AG08395 (cell line): ENCODE data around the gene ZNF473.

Source experiments
- DNase-seq: peaks from one replicate; pipeline ENCODE4 v3.0.0; 2012; ENCODE audit warnings: mixed read lengths, low spot score

ZNF473 gene

GRCh38 chr19:50003810-50004419 is 21.9 kb upstream of the ZNF473 start:
- DNase-seq, result peak; percentile 98

- no peak for DNase-seq
Measured at GRCh38 chr19:50005428-50005827, 20.4 kb upstream of the ZNF473 start.

- DNase-seq, result no peak
Measured at GRCh38 chr19:50007170-50007569, 18.6 kb upstream of the ZNF473 start.

GRCh38 chr19:50007947-50008346 is 17.9 kb upstream of the ZNF473 start:
- DNase-seq, result no peak

- DNase-seq, result no peak
Measured at GRCh38 chr19:50008532-50008931, 17.3 kb upstream of the ZNF473 start.

GRCh38 chr19:50016225-50016807 is 9.5 kb upstream of the ZNF473 start:
- DNase-seq, result no peak

- no peak for DNase-seq
Measured at GRCh38 chr19:50020481-50020880, 5.3 kb upstream of the ZNF473 start.

GRCh38 chr19:50022823-50023222 is 3.0 kb upstream of the ZNF473 start:
- DNase-seq, result no peak

- DNase-seq, result no peak
Measured at GRCh38 chr19:50024719-50025021, 1.1 kb upstream of the ZNF473 start.

- DNase-seq, result peak; percentile 99
Measured at GRCh38 chr19:50025022-50025793, 597 bp upstream of the ZNF473 start, which contains the start of gene VRK3. Gene VRK3 (minus strand): TSS chr19:50025372. CDS start chr19:50016162, 9,210 bp downstream.

- DNase-seq, result no peak
Measured at GRCh38 chr19:50026550-50026906, 723 bp downstream of the ZNF473 start.

- no peak for DNase-seq
Measured at GRCh38 chr19:50030225-50030624, 4.4 kb downstream of the ZNF473 start.

- DNase-seq, result no peak
Measured at GRCh38 chr19:50030937-50031336, 5.1 kb downstream of the ZNF473 start.

GRCh38 chr19:50036908-50037307 is 11.1 kb downstream of the ZNF473 start:
- no peak for DNase-seq

GRCh38 chr19:50039968-50040367 is 14.2 kb downstream of the ZNF473 start:
- peak; percentile 8 for DNase-seq

GRCh38 chr19:50040967-50041366 is 15.2 kb downstream of the ZNF473 start:
- no peak for DNase-seq

- DNase-seq, result no peak
Measured at GRCh38 chr19:50042363-50043024, 16.7 kb downstream of the ZNF473 start.

GRCh38 chr19:50043967-50044366 is 18.2 kb downstream of the ZNF473 start:
- DNase-seq, result no peak

GRCh38 chr19:50044922-50045321 is 19.1 kb downstream of the ZNF473 start:
- no peak for DNase-seq

- no peak for DNase-seq
Measured at GRCh38 chr19:50046649-50047503, 21.1 kb downstream of the ZNF473 start.

GRCh38 chr19:50047671-50048070 is 21.9 kb downstream of the ZNF473 start:
- DNase-seq, result no peak
